Subcutaneous adipose tissue (tissue), 4 donors: Measurements from ENCODE around the gene POLL. TPM values are rescaled to one million over a fixed set of nuclear protein-coding genes. Genes with fewer than 3 reads are reported as not detected.

ENCODE experiments used
- total RNA-seq, 4 donors: library from RNA; depleted of rRNA; stranded (reverse); fragments of >200 nt; gene quantifications; one replicate each; pipeline ENCODE4 v1.1.0, GENCODE V29; 2016
- TF ChIP-seq, protein P1 (sequence below): fragments of 450-650 bp; IDR thresholded peaks from one replicate; pipeline ENCODE4 v1.5.1; 2016; ENCODE audit warnings: low read depth, mild to moderate bottlenecking, control low read depth, antibody characterized with exemption, moderate library complexity

Gene POLL
- total RNA-seq, 4 donors from 2014 or later = 11.9 to 30.7 (median 21.4) TPM

- TF ChIP-seq, protein P1, sequence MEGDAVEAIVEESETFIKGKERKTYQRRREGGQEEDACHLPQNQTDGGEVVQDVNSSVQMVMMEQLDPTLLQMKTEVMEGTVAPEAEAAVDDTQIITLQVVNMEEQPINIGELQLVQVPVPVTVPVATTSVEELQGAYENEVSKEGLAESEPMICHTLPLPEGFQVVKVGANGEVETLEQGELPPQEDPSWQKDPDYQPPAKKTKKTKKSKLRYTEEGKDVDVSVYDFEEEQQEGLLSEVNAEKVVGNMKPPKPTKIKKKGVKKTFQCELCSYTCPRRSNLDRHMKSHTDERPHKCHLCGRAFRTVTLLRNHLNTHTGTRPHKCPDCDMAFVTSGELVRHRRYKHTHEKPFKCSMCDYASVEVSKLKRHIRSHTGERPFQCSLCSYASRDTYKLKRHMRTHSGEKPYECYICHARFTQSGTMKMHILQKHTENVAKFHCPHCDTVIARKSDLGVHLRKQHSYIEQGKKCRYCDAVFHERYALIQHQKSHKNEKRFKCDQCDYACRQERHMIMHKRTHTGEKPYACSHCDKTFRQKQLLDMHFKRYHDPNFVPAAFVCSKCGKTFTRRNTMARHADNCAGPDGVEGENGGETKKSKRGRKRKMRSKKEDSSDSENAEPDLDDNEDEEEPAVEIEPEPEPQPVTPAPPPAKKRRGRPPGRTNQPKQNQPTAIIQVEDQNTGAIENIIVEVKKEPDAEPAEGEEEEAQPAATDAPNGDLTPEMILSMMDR = no peak
Measured at GRCh38 chr10:101565936-101566332, 22.1 kb downstream of the POLL start.

DNA sequence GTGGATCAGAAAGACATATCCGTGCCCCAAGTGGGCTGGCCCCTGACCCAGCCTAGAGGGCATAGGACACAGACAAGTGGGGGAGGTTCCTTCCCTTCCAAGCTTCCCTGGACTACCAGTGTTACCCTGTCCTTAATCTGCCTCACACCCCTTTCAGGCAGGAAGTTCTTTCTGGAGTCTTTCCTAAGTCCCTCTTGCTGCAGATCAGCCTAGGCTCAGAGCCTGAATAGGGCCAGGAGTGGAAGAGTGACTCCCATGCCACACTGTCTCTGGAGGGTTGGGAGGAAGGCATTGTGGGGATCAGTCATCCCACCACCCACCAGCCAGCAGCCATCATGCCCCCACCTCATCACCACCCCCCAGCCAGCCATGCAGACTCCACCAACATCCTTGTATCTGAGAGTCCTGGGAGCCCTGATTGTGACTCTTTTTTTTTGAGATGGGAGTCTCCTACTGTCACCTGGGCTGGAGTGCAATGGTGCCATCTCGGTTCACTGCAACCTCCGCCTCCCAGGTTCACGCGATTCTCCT lies 22.6 kb downstream of the POLL start:
- TF ChIP-seq, protein P1 = no peak

GRCh38 chr10:101564490-101564991 lies 23.5 kb downstream of the POLL start:
- TF ChIP-seq, protein P1 = no peak

DNA sequence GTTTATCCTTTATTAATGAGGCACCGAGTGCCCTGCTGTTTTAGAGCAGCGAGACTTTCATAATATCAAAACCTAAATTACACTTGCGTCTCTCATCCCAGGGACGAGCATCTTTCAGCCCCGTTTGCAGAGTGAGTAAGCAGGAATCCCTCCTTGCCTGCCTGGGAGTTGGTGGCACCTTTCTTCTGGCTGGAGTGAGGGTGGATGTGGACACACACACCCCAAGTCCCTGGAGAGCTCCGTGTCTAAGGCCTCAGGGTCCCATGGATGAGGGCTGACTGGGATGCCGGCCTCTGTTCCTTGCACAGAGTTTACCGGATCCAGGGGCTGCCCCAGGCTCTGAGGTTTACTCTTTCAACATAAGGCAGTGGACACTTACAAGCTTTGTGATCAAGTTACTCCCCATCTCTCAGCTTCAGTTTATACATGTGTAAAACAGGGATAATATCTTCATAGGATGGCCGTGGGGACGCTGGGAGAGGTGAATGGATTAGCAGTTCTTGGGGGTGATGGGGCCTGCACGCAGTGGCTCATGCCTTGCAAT lies 24.5 kb downstream of the POLL start:
- TF ChIP-seq, protein P1 = no peak

- TF ChIP-seq, protein P1 = no peak
Measured at GRCh38 chr10:101563007-101563406, 25.1 kb downstream of the POLL start.

- TF ChIP-seq, protein P1 = no peak
Measured at GRCh38 chr10:101562231-101562630, 25.8 kb downstream of the POLL start.

DNA sequence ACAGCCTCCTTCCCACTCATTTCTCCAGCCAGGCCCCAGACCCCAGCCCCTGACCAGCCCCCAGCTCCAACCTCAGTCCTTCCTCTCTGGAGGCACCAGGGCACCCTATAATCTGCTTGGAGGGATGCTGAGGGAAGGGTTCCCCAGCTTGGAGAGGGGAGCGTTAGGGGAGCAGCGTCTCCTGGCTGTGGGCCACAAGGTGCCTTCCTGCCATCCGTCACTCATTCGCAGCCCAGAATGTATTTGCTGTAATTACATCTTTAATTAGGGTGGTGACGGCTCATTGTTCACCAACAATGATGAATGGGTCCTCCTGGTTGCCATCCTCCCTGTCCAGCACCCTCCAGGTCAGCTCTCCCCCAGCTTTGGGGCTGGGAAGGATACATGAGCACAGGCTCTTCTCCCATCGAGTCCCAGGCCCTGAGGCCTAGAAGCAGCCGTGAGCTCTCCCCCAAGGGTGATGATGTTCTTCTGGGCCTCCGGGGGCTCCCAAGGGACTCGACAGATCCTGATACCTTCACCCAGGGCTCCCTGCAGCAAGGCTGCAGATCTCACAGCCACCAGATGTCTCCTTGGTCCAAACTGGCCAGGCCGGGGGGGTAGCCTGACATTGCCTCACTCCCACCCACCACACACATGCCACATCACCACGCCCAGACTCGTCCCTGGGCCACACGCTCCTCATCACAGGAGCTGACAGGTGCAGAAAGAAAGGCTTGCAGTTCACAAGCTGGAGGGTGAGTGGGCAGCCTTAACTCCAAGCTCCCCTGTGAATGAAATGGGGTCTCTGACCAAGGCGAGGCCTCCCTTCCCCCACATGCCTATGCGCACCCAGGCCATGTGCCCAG lies 26.8 kb downstream of the POLL start:
- TF ChIP-seq, protein P1 = no peak
